ENCODE data around the gene ITPKB.

- TF ChIP-seq GPN1 (CRISPR knock-in tag; IDR thresholded peaks at IDR 0.05; ENCODE audit: borderline replicate concordance): no peak
- no peak for TF ChIP-seq ZNF709 (CRISPR knock-in tag; IDR thresholded peaks at IDR 0.05)
- TF ChIP-seq ZNF609 (CRISPR knock-in tag; IDR thresholded peaks at IDR 0.05; ENCODE audit: borderline replicate concordance): no peak
- TF ChIP-seq CSRNP2 (CRISPR knock-in tag; conservative IDR thresholded peaks at IDR 0.05; ENCODE audit: low read depth): no peak
- no peak for TF ChIP-seq CTCF (CRISPR knock-in tag; IDR thresholded peaks at IDR 0.05)
- TF ChIP-seq MTA3 (CRISPR knock-in tag; IDR thresholded peaks at IDR 0.05): no peak
Observed at GRCh38 chr1:226749467-226749866, 10.4 kb upstream of the ITPKB start.
